ENCODE data around the gene FSCN2.

DNA sequence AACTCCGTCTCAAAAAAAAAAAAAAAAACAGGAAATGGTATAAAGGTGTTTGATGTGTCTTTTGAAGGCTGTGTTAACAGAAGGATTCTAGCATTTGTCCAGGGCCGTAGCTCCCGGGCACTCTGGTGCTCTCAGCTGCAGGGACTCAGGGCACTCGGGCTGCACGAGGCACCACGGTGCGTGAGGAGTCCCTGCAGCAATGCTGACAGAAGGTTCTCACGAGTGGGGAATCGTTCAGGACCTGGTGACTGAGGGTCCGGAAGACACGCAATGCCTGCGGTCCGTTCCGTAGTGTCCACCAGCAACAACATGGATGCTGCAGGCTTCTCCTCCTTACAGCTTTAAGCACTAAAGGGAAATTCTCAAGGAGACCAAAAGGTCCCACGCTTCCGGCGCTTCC lies 36.6 kb downstream of the FSCN2 start:
- TF ChIP-seq, protein P1, sequence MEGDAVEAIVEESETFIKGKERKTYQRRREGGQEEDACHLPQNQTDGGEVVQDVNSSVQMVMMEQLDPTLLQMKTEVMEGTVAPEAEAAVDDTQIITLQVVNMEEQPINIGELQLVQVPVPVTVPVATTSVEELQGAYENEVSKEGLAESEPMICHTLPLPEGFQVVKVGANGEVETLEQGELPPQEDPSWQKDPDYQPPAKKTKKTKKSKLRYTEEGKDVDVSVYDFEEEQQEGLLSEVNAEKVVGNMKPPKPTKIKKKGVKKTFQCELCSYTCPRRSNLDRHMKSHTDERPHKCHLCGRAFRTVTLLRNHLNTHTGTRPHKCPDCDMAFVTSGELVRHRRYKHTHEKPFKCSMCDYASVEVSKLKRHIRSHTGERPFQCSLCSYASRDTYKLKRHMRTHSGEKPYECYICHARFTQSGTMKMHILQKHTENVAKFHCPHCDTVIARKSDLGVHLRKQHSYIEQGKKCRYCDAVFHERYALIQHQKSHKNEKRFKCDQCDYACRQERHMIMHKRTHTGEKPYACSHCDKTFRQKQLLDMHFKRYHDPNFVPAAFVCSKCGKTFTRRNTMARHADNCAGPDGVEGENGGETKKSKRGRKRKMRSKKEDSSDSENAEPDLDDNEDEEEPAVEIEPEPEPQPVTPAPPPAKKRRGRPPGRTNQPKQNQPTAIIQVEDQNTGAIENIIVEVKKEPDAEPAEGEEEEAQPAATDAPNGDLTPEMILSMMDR (IDR thresholded peaks at IDR 0.05; ENCODE audit: low read length) = no peak
- TF ChIP-seq EZH2 (IDR thresholded peaks at IDR 0.05; ENCODE audit: borderline replicate concordance, low read length) = no peak
